GM19455 (cell line): ENCODE data around the gene CSTA.
A peak's percentile ranks its signal among the peaks of the same experiment; 100 is the strongest.

Experiments used
- ATAC-seq: cut with Tn5 transposase; IDR thresholded peaks from one replicate; pipeline ENCODE4 v1.9.1; 2021; ENCODE audit not compliant: unreplicated experiment

Gene CSTA

GRCh38 chr3:122324871-122325323, at the start of gene CSTA:
Gene CSTA (plus strand): TSS chr3:122325248. CDS start chr3:122325293, 45 bp downstream.
- ATAC-seq: no peak

DNA sequence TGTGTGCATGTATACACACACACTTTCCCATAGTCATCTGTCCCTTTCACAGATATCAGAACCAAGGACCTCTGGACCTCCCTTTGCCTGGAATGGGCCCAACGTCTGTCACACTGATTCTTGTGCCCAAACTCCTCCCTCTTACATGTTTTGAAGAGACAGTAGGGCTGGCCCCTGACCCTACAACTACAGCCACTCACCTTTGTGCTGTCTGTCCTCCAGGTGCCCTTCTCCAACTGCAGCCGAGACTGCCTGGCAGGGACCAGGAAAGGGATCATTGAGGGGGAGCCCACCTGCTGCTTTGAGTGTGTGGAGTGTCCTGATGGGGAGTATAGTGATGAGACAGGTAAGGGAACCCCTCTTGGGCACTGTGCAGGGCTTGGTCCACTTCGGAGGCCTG, 43.2 kb upstream of the CSTA start:
- no peak for ATAC-seq

DNA sequence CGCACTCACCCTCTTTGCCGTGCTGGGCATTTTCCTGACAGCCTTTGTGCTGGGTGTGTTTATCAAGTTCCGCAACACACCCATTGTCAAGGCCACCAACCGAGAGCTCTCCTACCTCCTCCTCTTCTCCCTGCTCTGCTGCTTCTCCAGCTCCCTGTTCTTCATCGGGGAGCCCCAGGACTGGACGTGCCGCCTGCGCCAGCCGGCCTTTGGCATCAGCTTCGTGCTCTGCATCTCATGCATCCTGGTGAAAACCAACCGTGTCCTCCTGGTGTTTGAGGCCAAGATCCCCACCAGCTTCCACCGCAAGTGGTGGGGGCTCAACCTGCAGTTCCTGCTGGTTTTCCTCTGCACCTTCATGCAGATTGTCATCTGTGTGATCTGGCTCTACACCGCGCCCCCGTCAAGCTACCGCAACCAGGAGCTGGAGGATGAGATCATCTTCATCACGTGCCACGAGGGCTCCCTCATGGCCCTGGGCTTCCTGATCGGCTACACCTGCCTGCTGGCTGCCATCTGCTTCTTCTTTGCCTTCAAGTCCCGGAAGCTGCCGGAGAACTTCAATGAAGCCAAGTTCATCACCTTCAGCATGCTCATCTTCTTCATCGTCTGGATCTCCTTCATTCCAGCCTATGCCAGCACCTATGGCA, 41.1 kb upstream of the CSTA start:
- ATAC-seq: no peak

GRCh38 chr3:122284486-122284885, 40.6 kb upstream of the CSTA start:
- ATAC-seq: no peak

DNA sequence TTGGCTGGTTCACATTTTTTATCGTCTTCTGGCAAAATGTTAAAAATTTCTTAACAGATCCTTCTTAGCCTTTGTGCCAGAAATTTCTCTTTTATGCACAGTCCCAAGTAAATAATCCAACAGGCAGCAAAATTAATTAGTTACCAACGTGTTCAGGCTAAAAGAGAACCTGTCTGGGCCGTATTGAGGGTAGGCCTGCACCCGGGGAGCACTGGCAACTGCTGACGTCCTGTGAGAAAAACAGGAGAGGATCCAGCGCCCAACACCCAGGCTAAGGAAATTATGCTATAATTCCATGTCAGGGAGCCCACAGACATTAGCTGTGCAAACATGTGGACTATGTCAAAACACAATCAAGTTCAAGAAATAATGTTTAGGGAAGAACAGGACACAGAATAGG, 30.7 kb upstream of the CSTA start:
- ATAC-seq: no peak

GRCh38 chr3:122295266-122296062, 29.6 kb upstream of the CSTA start:
- no peak for ATAC-seq

DNA sequence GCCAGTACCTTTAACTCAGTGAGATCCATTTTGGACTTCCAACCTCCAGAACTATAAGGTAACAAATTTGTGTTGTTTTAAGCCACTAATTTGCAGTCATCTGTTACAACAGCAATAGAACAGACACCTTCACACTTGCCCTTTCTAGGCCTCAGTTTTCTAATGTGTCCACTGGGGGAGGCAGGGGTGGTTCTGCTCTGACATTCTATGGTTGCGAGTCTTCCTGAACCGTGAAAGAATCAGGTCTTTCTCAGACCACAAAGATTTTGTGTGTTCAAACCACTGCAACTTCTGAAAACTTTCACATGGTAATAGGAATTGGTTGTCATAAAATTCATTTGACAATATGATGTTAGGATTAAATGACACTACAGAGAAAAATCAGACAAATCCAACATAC, 26.8 kb upstream of the CSTA start:
- peak; percentile 69 for ATAC-seq

DNA sequence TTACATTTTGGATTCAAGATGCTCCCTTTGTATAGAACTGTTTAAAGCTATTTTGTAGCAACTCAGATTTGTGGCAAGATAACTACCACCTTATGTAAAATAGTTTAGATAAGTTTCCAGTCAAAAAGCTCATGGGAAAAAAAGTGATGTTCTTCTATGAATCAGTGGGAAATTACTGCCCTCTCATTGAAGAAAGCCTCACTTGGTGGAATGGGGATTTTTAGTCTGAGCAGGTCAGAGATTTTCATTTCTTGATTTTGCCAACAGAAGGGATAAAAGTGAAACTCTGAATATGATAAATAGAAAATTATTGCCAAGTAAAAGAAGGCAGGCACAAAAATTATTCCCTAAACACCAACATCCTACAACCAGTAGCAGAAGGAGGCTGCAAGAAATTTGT, 25.8 kb upstream of the CSTA start:
- no peak for ATAC-seq

GRCh38 chr3:122299872-122300460, 25.1 kb upstream of the CSTA start:
- no peak for ATAC-seq

DNA sequence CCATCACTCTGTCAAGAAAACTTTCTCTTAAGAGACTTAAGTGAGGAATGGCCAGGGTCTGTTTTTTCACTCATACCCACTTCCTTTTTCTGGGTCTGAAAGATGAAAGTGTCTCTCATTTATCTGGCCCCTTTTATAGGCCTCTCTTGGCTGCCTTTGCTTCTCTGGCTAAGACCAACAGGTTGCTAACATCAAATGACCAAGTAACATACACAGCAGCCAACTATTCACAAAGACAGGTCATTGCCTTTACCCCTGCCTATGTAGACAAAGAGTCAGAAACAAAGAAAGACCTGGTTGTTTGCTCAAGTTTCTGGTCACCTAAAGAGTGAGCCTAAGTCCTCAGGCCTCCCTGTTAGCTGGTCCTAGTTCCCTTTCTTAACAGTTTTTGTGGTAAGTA, 24.0 kb upstream of the CSTA start:
- no peak for ATAC-seq

- no peak for ATAC-seq
Measured at GRCh38 chr3:122305818-122306621, 19.0 kb upstream of the CSTA start.

DNA sequence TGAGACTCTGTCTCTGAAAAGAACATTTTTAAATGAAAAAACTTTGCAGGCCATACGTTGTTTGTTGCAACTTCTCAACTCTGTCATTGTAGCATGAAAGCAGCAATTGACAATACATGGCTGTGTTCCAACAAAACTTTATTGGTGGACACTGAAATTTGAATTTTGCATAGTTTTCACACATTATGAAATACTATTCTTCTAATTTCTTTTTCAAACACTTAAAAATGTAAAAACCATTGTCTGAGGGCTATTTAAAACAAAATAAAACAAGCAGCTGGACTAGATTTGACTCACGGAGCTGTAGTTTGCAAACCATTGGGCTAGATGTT, 18.5 kb upstream of the CSTA start:
- ATAC-seq: no peak

- no peak for ATAC-seq
Measured at GRCh38 chr3:122307094-122307687, 17.9 kb upstream of the CSTA start.

GRCh38 chr3:122307976-122308375, 17.1 kb upstream of the CSTA start:
- ATAC-seq: no peak

- ATAC-seq: no peak
Measured at GRCh38 chr3:122310361-122310760, 14.7 kb upstream of the CSTA start.

DNA sequence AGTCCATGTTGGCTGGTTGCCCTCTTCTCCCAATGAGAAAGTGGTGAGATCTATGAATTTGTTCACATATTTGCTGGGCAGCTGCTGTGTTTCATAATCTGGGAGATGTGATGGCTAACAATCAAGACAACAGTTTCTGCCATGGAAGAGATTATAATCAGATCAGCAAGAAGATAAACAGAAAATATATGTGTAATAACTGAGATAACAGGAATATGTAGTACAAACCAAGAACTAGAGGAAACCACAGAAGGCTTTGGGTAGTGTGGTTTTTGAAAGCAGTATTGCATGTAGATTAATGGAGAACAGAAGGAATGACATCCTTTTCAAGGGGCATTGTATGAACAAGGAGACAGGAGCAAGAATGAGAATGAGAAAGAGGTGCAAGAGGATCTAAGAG, 12.2 kb upstream of the CSTA start:
- ATAC-seq: no peak

GRCh38 chr3:122313281-122313680, 11.8 kb upstream of the CSTA start:
- no peak for ATAC-seq

- no peak for ATAC-seq
Measured at GRCh38 chr3:122314228-122314876, 10.7 kb upstream of the CSTA start.

DNA sequence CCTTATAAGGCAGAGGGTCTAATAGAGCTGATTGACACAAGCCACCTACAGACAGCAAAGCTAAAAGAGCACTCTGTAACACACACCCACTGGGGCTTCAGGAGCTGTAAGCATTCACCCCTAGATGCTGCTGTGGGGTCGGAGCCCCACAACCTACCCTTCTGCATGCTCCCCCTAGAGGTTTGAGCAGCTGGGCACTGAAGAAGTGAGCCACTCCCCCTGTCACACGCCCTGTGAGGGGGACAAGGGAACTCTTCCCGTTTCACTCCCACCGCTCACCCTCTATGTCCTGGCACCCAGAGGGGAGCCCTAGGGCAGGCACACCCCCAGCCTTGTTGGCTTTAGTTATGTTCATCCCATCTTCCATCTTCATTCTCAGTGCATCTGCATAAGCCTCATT, 9.4 kb upstream of the CSTA start:
- ATAC-seq: no peak

- no peak for ATAC-seq
Measured at GRCh38 chr3:122316368-122316767, 8.7 kb upstream of the CSTA start.

DNA sequence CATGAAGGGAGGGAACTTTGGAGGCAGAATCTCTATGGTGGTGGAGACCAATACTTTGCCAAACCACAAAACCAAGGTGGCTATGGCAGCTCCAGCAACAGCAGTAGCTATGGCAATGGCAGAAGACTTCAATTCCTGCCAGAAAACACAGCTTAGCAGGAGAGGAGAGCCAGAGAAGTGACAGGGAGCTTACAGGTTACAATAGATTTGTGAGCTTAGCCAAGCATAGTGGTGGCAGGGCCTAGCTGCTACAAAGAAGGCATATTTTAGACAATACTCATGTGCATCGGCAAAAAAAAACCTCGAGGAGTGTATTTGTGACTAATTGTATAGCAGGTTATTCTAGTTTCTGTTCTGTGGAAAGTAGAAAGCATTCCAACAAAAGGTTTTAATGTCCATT, 6.4 kb upstream of the CSTA start:
- no peak for ATAC-seq
